Stimulated activated effector memory CD8-positive, alpha-beta T cell treated with anti-CD3 and anti-CD28 coated beads, Interleukin-12 subunit alpha, Interleukin-12 subunit beta, amount 100 ng/mL, for 72 hours (primary cell): ENCODE measurements around the gene LGALS7.
A peak's percentile ranks its signal among the peaks of the same experiment; 100 is the strongest.

Experiments used
- ATAC-seq: fragments of 150-1000 bp; cut with Tn5 transposase; 2 replicates; pipeline ENCODE4 v1.10.0; 2021
- DNase-seq, 2 donors: peaks; one replicate each; pipeline ENCODE4 v3.0.0; 2021 to 2022; ENCODE audit warnings: low spot score in 2 of 2
- H3K27ac Mint-ChIP-seq: one replicate; pipeline ENCODE4 v1.8.0; 2022; ENCODE audit warnings: mild to moderate bottlenecking, mixed read lengths
- H3K36me3 Mint-ChIP-seq: one replicate; pipeline ENCODE4 v1.8.0; 2022; ENCODE audit warnings: mild to moderate bottlenecking, mixed read lengths
- H3K4me1 Mint-ChIP-seq: one replicate; pipeline ENCODE4 v1.8.0; 2022; ENCODE audit warnings: mixed read lengths
- H3K4me3 Mint-ChIP-seq: one replicate; pipeline ENCODE4 v1.8.0; 2022; ENCODE audit warnings: mild to moderate bottlenecking, mixed read lengths
- H3K9me3 Mint-ChIP-seq: one replicate; pipeline ENCODE4 v1.8.0; 2022; ENCODE audit warnings: mixed read lengths

LGALS7 gene

DNA sequence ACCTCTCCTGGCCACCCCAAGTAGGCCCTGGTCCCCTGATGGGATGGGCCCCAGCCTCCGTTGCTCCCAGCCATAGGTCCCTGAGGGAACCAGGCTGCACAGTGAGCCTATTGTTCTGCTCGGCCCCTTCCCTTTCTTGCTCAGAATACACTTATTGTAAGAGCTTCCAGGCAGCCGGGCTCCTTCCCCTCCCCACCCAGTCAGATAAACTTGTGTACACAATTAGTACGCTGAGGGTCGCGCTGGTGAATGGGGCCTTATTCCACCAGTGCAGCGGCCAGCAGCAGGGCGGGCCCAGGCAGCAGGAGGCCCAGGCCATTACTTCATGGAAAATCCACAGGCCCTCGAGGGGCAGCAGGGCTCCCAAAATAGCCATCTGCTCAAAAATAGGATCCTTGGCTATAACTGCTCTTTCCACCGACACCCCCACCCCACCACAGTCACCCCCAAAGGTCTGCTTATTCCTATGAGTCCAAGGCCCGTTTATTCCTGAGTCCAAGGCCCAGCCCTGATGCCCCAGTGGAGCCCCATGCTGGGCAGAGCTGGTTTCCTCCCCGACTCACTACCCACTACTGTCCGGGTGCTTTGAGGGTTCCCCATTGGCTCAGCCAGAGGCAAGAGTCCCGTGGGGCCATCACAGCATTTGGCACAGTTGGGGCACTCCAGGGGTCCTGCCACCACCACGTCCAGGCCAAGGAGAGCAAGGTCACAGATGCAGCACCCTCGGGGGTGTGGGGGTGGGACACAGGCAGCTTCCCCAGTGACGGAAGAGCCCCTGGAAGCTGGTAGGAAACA is 51.1 kb downstream of the LGALS7 start:
- H3K4me1 Mint-ChIP-seq: peaks cover 22% of the 10 kb centered on the region
- H3K36me3 Mint-ChIP-seq: peaks cover 96% of the 10 kb centered on the region
- peak overlapping the region; percentile 70 for H3K27ac Mint-ChIP-seq
- no peak overlapping the region for H3K4me3 Mint-ChIP-seq
- ATAC-seq (no peak), DNase-seq (no peak)
- H3K9me3 Mint-ChIP-seq: no peaks in the 10 kb centered on the region

DNA sequence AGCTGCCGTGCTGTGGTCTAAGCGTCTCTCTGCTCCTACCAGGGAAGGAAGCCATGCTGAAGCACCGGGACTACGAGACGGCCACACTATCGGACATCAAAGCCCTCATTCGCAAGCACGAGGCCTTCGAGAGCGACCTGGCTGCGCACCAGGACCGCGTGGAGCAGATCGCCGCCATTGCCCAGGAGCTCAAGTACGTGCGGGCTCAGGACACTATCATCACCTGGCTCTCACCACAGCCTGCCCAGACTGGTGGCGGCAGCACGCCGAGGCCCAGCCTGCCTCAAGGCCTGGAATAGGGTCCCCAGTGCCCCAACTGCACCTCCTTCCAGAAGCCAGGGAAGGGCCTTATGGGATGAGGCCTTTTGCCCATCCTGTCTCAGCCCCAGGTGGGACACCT is 51.8 kb downstream of the LGALS7 start:
- Mint-ChIP-seq H3K9me3 (no peaks in the 10 kb centered on the region), H3K4me1 (peaks cover 15% of the 10 kb centered on the region), H3K27ac (peak overlapping the region; percentile 70), H3K36me3 (peaks cover 97% of the 10 kb centered on the region), H3K4me3 (no peak overlapping the region)
- ATAC-seq (no peak), DNase-seq (no peak)
